ENCODE results near the gene PNMT.

The PNMT gene

GRCh38 chr17:39631403-39631802 lies 36.9 kb upstream of the PNMT start:
- no peak for TF ChIP-seq CTCF (IDR thresholded peaks at IDR 0.05; ENCODE audit: insufficient read depth, low read length, poor library complexity, severe bottlenecking)
- no peaks in the 10 kb centered on the region; the same call in 1 of the 2 replicates for H3K27me3 ChIP-seq (replicated peaks; ENCODE audit: control insufficient read depth, insufficient read depth, low read length)
- no peaks in the 10 kb centered on the region for H3K36me3 ChIP-seq (ENCODE audit: control insufficient read depth, insufficient read depth, low read length)
- DNase-seq (ENCODE audit: extremely low read depth, insufficient read length) = no peak
- no peak overlapping the region for H3K4me3 ChIP-seq (replicated peaks; ENCODE audit: low read depth, low read length)

- no peak for DNase-seq (ENCODE audit: extremely low read depth, insufficient read length)
Measured at GRCh38 chr17:39632153-39632941, 35.9 kb upstream of the PNMT start.

GRCh38 chr17:39633570-39634183 lies 34.6 kb upstream of the PNMT start:
- DNase-seq (ENCODE audit: extremely low read depth, insufficient read length) = no peak
- no peak overlapping the region for H3K4me3 ChIP-seq (replicated peaks; ENCODE audit: low read depth, low read length)
- no peaks in the 10 kb centered on the region for H3K27me3 ChIP-seq (replicated peaks; ENCODE audit: control insufficient read depth, insufficient read depth, low read length)
- no peaks in the 10 kb centered on the region for H3K36me3 ChIP-seq (ENCODE audit: control insufficient read depth, insufficient read depth, low read length)
- TF ChIP-seq CTCF (IDR thresholded peaks at IDR 0.05; ENCODE audit: insufficient read depth, low read length, poor library complexity, severe bottlenecking) = no peak

More at GRCh38 chr17:39632153-39632941, 35.9 kb upstream of the PNMT start:
- H3K36me3 ChIP-seq (ENCODE audit: control insufficient read depth, insufficient read depth, low read length) = no peaks in the 10 kb centered on the region
- no peak overlapping the region for H3K4me3 ChIP-seq (replicated peaks; ENCODE audit: low read depth, low read length)
- TF ChIP-seq CTCF (IDR thresholded peaks at IDR 0.05; ENCODE audit: insufficient read depth, low read length, poor library complexity, severe bottlenecking) = no peak
- no peaks in the 10 kb centered on the region for H3K27me3 ChIP-seq (replicated peaks; ENCODE audit: control insufficient read depth, insufficient read depth, low read length)

GRCh38 chr17:39634384-39634871 lies 33.8 kb upstream of the PNMT start:
- no peak overlapping the region for H3K4me3 ChIP-seq (replicated peaks; ENCODE audit: low read depth, low read length)
- TF ChIP-seq CTCF (IDR thresholded peaks at IDR 0.05; ENCODE audit: insufficient read depth, low read length, poor library complexity, severe bottlenecking) = peak; percentile 76
- H3K27me3 ChIP-seq (replicated peaks; ENCODE audit: control insufficient read depth, insufficient read depth, low read length) = no peaks in the 10 kb centered on the region
- no peaks in the 10 kb centered on the region for H3K36me3 ChIP-seq (ENCODE audit: control insufficient read depth, insufficient read depth, low read length)
- no peak for DNase-seq (ENCODE audit: extremely low read depth, insufficient read length)

GRCh38 chr17:39635614-39636176 lies 32.6 kb upstream of the PNMT start:
- Histone ChIP-seq H3K36me3 (ENCODE audit: control insufficient read depth, insufficient read depth, low read length) (no peaks in the 10 kb centered on the region), H3K27me3 (replicated peaks; ENCODE audit: control insufficient read depth, insufficient read depth, low read length) (no peaks in the 10 kb centered on the region), H3K4me3 (replicated peaks; ENCODE audit: low read depth, low read length) (no peak overlapping the region)
- TF ChIP-seq CTCF (IDR thresholded peaks at IDR 0.05; ENCODE audit: insufficient read depth, low read length, poor library complexity, severe bottlenecking) = no peak
- no peak for DNase-seq (ENCODE audit: extremely low read depth, insufficient read length)

Data from GM06990 (cell line).